Endothelial cell of umbilical vein (primary cell): ENCODE data around the gene FAM50B. TPM values are rescaled to one million over a fixed set of nuclear protein-coding genes. Genes with fewer than 3 reads are reported as not detected.
A peak's percentile ranks its signal among the peaks of the same experiment; 100 is the strongest.

ENCODE experiments used
- BruUV-seq: library from RNA; stranded (reverse); fragments of 400-500 nt; replicated peaks from 2 replicates; lab custom pipeline; 2021; lab: Mats Ljungman, UMichigan
- CTCF ChIA-PET: fragments of 300-600, 350-600 bp; sonication (Branson Sonifier 250); formaldehyde crosslinking; loops from one replicate; lab custom pipeline; 2021; ENCODE audit warnings: antibody characterized with exemption, inconsistent platforms; lab: Charles Lee
- POLR2A ChIA-PET: fragments of 300-600, 350-600 bp; sonication (Branson Sonifier 250); formaldehyde crosslinking; loops from one replicate; lab custom pipeline; 2021; ENCODE audit warnings: antibody characterized with exemption, inconsistent platforms; lab: Charles Lee
- DNase-seq: peaks from one replicate; pipeline ENCODE4 v3.0.0-alpha.2; 2011; ENCODE audit warnings: low read depth, low spot score
- FAIRE-seq: peaks from 2 replicates; lab custom pipeline; 2011; peaks lifted over from hg19 to GRCh38; lab: Jason Lieb, UNC
- H2AFZ ChIP-seq: 2 replicates; pipeline ENCODE4 v1.6.0; 2012; ENCODE audit warnings: low read depth, low read length, control low read depth, inconsistent platforms
- H3K27ac ChIP-seq: 2 replicates; pipeline ENCODE4 v1.5.1; 2011; ENCODE audit warnings: low read depth, mild to moderate bottlenecking, control low read depth, low read length, moderate library complexity; ENCODE audit not compliant: insufficient read depth
- H3K27me3 ChIP-seq, 2 experiments: 2 replicates each; pipeline versions ENCODE4 v1.6.0 to v1.6.1; 2011; ENCODE audit warnings: low read length in 2 of 2, mixed read lengths in 1 of 2; ENCODE audit not compliant: control insufficient read depth in 2 of 2, insufficient read depth in 2 of 2
- H3K36me3 ChIP-seq, 2 experiments: 2 replicates in 1 of 2; 3 replicates in 1 of 2; pipeline ENCODE4 v1.5.1; 2011; ENCODE audit warnings: low read length in 2 of 2, mild to moderate bottlenecking in 1 of 2, moderate library complexity in 1 of 2; ENCODE audit not compliant: control insufficient read depth in 2 of 2, insufficient read depth in 2 of 2; ENCODE audit errors: extremely low read depth in 1 of 2
- H3K4me1 ChIP-seq: 3 replicates; pipeline ENCODE4 v1.5.1; 2011; ENCODE audit warnings: mild to moderate bottlenecking, low read length; ENCODE audit not compliant: control insufficient read depth, insufficient read depth; ENCODE audit errors: extremely low read depth
- H3K4me2 ChIP-seq: 2 replicates; pipeline ENCODE4 v1.6.1; 2011; ENCODE audit warnings: low read length, control low read depth, mixed read lengths; ENCODE audit not compliant: insufficient read depth
- H3K4me3 ChIP-seq, 3 experiments: fragments of 200-600 bp in 1 of 3; sonication (generic), shearing (Covaris generic) in 1 of 3; replicated peaks in 1 of 3; 2 replicates each; pipeline ENCODE4 v1.5.1; 2011 to 2016; ENCODE audit warnings: control low read depth in 3 of 3, low read length in 3 of 3, mild to moderate bottlenecking in 2 of 3, inconsistent platforms in 1 of 3, low read depth in 1 of 3, moderate library complexity in 1 of 3; ENCODE audit not compliant: insufficient read depth in 1 of 3
- H3K79me2 ChIP-seq: 2 replicates; pipeline ENCODE4 v1.6.0; 2012; ENCODE audit warnings: low read length, inconsistent platforms; ENCODE audit not compliant: control insufficient read depth, insufficient read depth
- H3K9ac ChIP-seq: replicated peaks from 2 replicates; pipeline ENCODE3; 2011; ENCODE audit warnings: low read length, control low read depth; ENCODE audit not compliant: insufficient read depth; ENCODE audit errors: extremely low read depth
- H3K9me1 ChIP-seq: replicated peaks from 3 replicates; pipeline ENCODE4 v1.6.0; 2011; ENCODE audit warnings: mild to moderate bottlenecking, low read length; ENCODE audit not compliant: control insufficient read depth, insufficient read depth; ENCODE audit errors: extremely low read depth
- H3K9me3 ChIP-seq: replicated peaks from 2 replicates; pipeline ENCODE4 v1.5.1; 2012; ENCODE audit warnings: low read length, inconsistent platforms; ENCODE audit not compliant: control insufficient read depth, insufficient read depth
- H4K20me1 ChIP-seq: replicated peaks from 2 replicates; pipeline ENCODE3; 2011; ENCODE audit warnings: mild to moderate bottlenecking, low read length; ENCODE audit not compliant: control insufficient read depth, insufficient read depth; ENCODE audit errors: extremely low read depth
- EZH2 ChIP-seq: IDR thresholded peaks from 2 replicates; pipeline ENCODE4 v1.6.1; 2012; ENCODE audit warnings: borderline replicate concordance, low read depth, mild to moderate bottlenecking, moderate library complexity, low read length, inconsistent platforms; ENCODE audit not compliant: severe bottlenecking
- FOS ChIP-seq: IDR thresholded peaks from 2 replicates; pipeline ENCODE4 v1.6.1; 2011; ENCODE audit warnings: mild to moderate bottlenecking, low read length, moderate library complexity, borderline replicate concordance; ENCODE audit not compliant: insufficient read depth
- JUN ChIP-seq: IDR thresholded peaks from 2 replicates; pipeline ENCODE4 v1.6.1; 2011; ENCODE audit warnings: borderline replicate concordance, low read depth; ENCODE audit not compliant: insufficient read length, insufficient read depth
- POLR2A ChIP-seq: IDR thresholded peaks from 2 replicates; pipeline ENCODE4 v1.6.1; 2012; ENCODE audit warnings: low read depth, mild to moderate bottlenecking, control low read depth, low read length
- POLR2AphosphoS5 ChIP-seq: IDR thresholded peaks from 2 replicates; pipeline ENCODE4 v1.6.1; 2012; ENCODE audit warnings: low read depth, mild to moderate bottlenecking, control low read depth, low read length, moderate library complexity; ENCODE audit not compliant: insufficient read depth
- dilution Hi-C: fragments of 300-500 bp; cut with MboI; formaldehyde crosslinking; loops from one replicate; pipeline ENCODE4 v1.15.0; 2019; ENCODE audit warnings: low sequenced_read_pairs; ENCODE audit not compliant: extremely low pct_ligation_motif_present
- intact Hi-C: fragments of 100-400 bp; cut with micrococcal nuclease; formaldehyde crosslinking; loops from one replicate; pipeline ENCODE4 v1.10.0; 2022
- polyA plus RNA-seq, 4 experiments: library from polyadenylated mRNA; depleted of rRNA in 3 of 4; stranded (reverse) in 3 of 4; unstranded in 1 of 4; fragments of >200 nt; gene quantifications; 2 replicates each; pipeline versions ENCODE4 v1.2.1 to v1.2.3, GENCODE V29; 2011 to 2012; ENCODE audit warnings: missing spikeins in 1 of 4
- total RNA-seq: library from RNA; stranded (reverse); gene quantifications from 2 replicates; pipeline ENCODE4 v1.2.3, GENCODE V29; 2021
- TF ChIP-seq, protein P1 (sequence below): IDR thresholded peaks from 2 replicates; pipeline ENCODE4 v1.6.1; 2011; ENCODE audit not compliant: insufficient read depth, insufficient read length
- TF ChIP-seq, protein P2 (sequence below), 2 donors: IDR thresholded peaks; 1 replicate in 1 of 2; 2 replicates in 1 of 2; pipeline ENCODE4 v1.5.1; 2011; ENCODE audit warnings: low read length in 2 of 2, mild to moderate bottlenecking in 2 of 2, moderate library complexity in 2 of 2, control low read depth in 1 of 2, inconsistent platforms in 1 of 2, low read depth in 1 of 2; ENCODE audit not compliant: insufficient read depth in 1 of 2; ENCODE audit errors: extremely low read depth in 1 of 2

Gene FAM50B
- total and polyA plus RNA-seq, 2 donors (not counting 3 experiments of a cell fraction or from before 2014, with no cell fraction given): 10.0 to 14.1 TPM

DNA sequence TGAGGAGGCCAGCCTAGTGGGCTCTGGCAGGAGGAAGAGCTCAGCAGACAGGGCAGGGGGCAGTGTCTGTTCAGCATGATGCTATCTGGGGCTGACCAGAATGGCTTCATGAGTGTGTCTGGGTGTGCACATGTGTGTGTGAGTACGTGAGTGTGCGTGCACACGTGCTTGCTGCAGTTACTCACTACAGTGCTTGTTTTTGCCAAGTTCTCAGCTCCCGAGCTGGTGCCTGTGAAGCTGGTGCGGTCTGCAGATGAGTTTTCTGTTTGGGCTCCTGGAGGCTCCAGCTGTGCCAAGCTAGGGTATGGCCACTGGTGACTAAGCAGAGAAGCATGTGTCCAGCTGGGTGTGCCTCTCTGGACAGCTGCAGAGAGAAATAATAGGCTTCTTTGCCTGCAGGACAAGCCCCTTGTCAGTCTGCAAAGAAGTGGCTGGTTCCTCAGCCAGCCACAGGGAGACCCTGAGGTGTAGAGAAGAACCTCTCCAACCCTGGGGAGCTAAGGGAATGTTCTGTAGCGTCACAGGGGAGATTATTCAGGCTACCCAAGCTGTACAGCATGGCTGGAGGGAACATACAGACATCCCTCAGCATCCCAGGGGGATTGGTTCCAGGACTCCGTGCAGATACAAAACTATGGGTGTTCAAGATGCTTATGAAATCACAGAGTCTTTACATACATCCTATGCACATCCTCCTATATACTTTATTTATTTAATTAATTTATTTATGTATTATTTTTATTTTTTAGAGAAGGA, 40.2 kb upstream of the FAM50B start:
- intact Hi-C loops (loop anchor here (1.0 kb wide), 2 partner anchors 56 to 103 kb away; no protein-coding TSS in a partner anchor), dilution Hi-C loops (no loop called here)
- DNase-seq (peak; percentile 81), FAIRE-seq (peak; percentile 96)
- no peaks in the 10 kb centered on the region for H3K9me1 ChIP-seq
- no peak overlapping the region for H3K4me3 ChIP-seq
- peak overlapping the region; percentile 10 for H3K4me2 ChIP-seq
- H3K27ac ChIP-seq: peak overlapping the region; percentile 84
- H2AFZ ChIP-seq: no peak overlapping the region
- no peaks in the 10 kb centered on the region for H3K27me3 ChIP-seq
- H3K4me1 ChIP-seq: peaks cover 75% of the 10 kb centered on the region
- TF ChIP-seq FOS (peak; percentile 88), POLR2A (no peak), JUN (peak; percentile 78), EZH2 (no peak), POLR2AphosphoS5 (peak; percentile 82)
- TF ChIP-seq, protein P1, sequence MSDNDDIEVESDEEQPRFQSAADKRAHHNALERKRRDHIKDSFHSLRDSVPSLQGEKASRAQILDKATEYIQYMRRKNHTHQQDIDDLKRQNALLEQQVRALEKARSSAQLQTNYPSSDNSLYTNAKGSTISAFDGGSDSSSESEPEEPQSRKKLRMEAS: peak; percentile 93
- TF ChIP-seq, protein P2, sequence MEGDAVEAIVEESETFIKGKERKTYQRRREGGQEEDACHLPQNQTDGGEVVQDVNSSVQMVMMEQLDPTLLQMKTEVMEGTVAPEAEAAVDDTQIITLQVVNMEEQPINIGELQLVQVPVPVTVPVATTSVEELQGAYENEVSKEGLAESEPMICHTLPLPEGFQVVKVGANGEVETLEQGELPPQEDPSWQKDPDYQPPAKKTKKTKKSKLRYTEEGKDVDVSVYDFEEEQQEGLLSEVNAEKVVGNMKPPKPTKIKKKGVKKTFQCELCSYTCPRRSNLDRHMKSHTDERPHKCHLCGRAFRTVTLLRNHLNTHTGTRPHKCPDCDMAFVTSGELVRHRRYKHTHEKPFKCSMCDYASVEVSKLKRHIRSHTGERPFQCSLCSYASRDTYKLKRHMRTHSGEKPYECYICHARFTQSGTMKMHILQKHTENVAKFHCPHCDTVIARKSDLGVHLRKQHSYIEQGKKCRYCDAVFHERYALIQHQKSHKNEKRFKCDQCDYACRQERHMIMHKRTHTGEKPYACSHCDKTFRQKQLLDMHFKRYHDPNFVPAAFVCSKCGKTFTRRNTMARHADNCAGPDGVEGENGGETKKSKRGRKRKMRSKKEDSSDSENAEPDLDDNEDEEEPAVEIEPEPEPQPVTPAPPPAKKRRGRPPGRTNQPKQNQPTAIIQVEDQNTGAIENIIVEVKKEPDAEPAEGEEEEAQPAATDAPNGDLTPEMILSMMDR (IDR thresholded peaks at IDR 0.05; ENCODE audit: extremely low read depth in 1 of 2, insufficient read depth in 1 of 2, low read depth in 1 of 2, low read length in 2 of 2): peak in 1 of 2 donors; percentile 4
- ChIA-PET CTCF (interaction anchor here (0.6 to 6.1 kb wide), 13 partner anchors 11 to 182 kb away, joined by 3 to 39 read pairs (median 6); partner anchors contain the start of gene FAM50B), POLR2A (interaction anchor here (0.6 to 1.2 kb wide), 5 partner anchors 12 to 178 kb away, joined by 3 to 11 read pairs (median 3); no protein-coding TSS in a partner anchor)
- no peaks in the 10 kb centered on the region for H3K79me2 ChIP-seq
- no peaks in the 10 kb centered on the region for H3K9me3 ChIP-seq
- H4K20me1 ChIP-seq: no peaks in the 10 kb centered on the region
- BruUV-seq: no TSS peak
- peak overlapping the region; percentile 55 for H3K9ac ChIP-seq
- H3K36me3 ChIP-seq: no peaks in the 10 kb centered on the region
